ENCODE results near the gene CCHCR1. TPM values are rescaled to one million over a fixed set of nuclear protein-coding genes. Genes with fewer than 3 reads are reported as not detected.
"Not testable (repeated sequence)": the region's sequence is repeated elsewhere in the genome, so short reads cannot be mapped to it uniquely, and the experiment has no call there.

Gene CCHCR1
- total RNA-seq, 1 donor from 2014 or later = 23.2 TPM

DNA sequence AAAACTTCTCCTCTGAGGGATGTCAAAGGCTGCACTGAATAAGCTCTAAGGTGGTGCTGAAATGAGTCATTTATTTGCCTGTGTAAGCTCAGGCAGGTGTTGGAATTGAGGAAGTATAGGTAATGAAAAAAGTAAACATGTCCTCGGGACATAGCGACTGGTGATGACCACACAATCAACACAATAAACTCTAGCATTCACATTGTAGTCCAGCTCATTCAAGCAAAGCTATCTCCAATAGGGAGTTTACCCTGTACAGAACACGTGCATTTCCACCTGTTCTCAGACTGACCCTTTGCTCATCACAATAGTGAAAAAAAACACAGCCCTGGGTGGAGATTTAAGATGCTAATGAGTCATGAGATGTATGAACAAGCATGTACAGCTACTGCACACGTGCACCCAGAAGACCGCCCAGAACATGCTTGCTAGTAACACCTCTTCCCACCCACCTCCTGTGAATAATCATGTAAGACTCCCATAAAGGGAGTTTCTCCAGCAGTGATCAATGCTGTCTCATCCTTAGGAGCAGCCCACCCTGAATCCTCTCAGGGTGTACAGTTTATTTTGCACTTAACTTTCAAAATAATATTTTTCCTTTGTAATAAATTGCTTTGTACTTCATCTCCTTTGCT is 45.9 kb upstream of the CCHCR1 start:
- Histone ChIP-seq H2AFZ (replicated peaks) (no peak overlapping the region), H4K20me1 (ENCODE audit: low read depth) (no peaks in the 10 kb centered on the region), H3K4me3 (no peak overlapping the region), H3K4me1 (peaks cover 19% of the 10 kb centered on the region), H3K9ac (no peak overlapping the region), H3K27me3 (no peaks in the 10 kb centered on the region), H3K4me2 (peak overlapping the region; percentile 1), H3K9me3 (ENCODE audit: low read depth) (no peaks in the 10 kb centered on the region), H3F3A (ENCODE audit: low read depth) (peaks cover 6% of the 10 kb centered on the region), H3K27ac (no peak overlapping the region), H3K36me3 (no peaks in the 10 kb centered on the region), H3K79me2 (ENCODE audit: low read depth) (no peaks in the 10 kb centered on the region)
- Mint-ChIP-seq H3K27me3 (ENCODE audit: insufficient read depth, low read depth) (no peaks in the 10 kb centered on the region), H3K4me3 (no peak overlapping the region), H3K4me1 (peaks cover 29% of the 10 kb centered on the region), H3K9me3 (no peaks in the 10 kb centered on the region), H3K36me3 (no peaks in the 10 kb centered on the region), H3K27ac (peak overlapping the region; percentile 37)
- TF ChIP-seq, protein P1, sequence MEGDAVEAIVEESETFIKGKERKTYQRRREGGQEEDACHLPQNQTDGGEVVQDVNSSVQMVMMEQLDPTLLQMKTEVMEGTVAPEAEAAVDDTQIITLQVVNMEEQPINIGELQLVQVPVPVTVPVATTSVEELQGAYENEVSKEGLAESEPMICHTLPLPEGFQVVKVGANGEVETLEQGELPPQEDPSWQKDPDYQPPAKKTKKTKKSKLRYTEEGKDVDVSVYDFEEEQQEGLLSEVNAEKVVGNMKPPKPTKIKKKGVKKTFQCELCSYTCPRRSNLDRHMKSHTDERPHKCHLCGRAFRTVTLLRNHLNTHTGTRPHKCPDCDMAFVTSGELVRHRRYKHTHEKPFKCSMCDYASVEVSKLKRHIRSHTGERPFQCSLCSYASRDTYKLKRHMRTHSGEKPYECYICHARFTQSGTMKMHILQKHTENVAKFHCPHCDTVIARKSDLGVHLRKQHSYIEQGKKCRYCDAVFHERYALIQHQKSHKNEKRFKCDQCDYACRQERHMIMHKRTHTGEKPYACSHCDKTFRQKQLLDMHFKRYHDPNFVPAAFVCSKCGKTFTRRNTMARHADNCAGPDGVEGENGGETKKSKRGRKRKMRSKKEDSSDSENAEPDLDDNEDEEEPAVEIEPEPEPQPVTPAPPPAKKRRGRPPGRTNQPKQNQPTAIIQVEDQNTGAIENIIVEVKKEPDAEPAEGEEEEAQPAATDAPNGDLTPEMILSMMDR (IDR thresholded peaks at IDR 0.05) = no peak
- TF ChIP-seq EZH2 (IDR thresholded peaks at IDR 0.05) = no peak
- no peak for TF ChIP-seq EZH2phosphoT487 (IDR thresholded peaks at IDR 0.05)
- DNase-seq (ENCODE audit: low spot score) = no peak

DNA sequence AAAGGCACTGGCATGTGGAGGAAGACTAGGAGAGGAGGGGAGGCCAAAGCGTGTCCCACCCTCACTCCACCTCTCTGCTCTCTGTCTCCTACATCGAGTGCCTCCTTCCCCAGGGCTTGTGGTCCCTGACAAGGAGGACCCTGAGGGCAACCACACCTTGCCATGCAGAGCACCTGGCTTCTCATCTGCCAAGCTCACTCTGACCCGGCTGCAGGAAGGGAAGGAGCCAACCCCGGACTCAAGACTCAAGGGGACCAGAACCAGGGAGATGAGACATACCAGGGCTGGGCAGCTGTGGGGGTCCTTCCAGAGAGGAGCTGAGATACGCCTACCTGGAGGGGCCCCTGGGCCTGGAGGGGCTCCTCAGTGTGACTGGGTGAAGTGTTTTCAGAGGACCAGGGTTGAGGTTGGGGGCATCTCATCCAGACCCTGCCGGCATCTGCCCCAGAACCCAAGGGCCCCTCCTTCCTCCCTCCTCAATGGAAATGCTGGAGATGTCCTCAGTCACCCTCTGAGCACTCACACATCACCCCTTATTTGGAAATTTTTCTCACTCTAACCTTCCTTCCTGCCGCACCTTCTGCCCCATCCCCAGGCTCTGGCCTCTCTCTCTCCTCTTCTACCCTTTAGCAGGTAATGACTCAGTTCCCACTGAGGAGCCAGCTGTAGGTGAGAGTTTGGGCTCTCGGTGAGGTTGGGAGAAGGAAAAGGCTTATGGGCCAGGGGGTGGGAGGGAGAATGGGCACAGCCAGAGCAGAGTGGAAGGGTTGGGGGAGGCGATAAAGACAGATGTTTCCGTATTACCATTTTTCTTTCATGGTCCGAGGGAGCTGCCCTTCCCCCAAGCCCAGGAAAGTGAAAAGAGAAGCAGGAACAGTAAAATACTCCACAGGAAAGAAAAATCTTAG is 44.9 kb upstream of the CCHCR1 start:
- Histone ChIP-seq H3F3A (ENCODE audit: low read depth) (no peaks in the 10 kb centered on the region), H3K4me1 (peaks cover 13% of the 10 kb centered on the region), H3K27me3 (no peaks in the 10 kb centered on the region), H4K20me1 (ENCODE audit: low read depth) (no peaks in the 10 kb centered on the region), H3K36me3 (no peaks in the 10 kb centered on the region), H3K4me2 (no peak overlapping the region), H3K79me2 (ENCODE audit: low read depth) (no peaks in the 10 kb centered on the region), H2AFZ (replicated peaks) (no peak overlapping the region), H3K27ac (no peak overlapping the region), H3K9ac (no peak overlapping the region), H3K9me3 (ENCODE audit: low read depth) (no peaks in the 10 kb centered on the region), H3K4me3 (no peak overlapping the region)
- Mint-ChIP-seq H3K27ac (no peak overlapping the region), H3K4me3 (no peak overlapping the region), H3K36me3 (no peaks in the 10 kb centered on the region), H3K9me3 (no peaks in the 10 kb centered on the region), H3K4me1 (peaks cover 22% of the 10 kb centered on the region), H3K27me3 (ENCODE audit: insufficient read depth, low read depth) (no peaks in the 10 kb centered on the region)
- DNase-seq (ENCODE audit: low spot score) = no peak
- TF ChIP-seq, protein P1 (IDR thresholded peaks at IDR 0.05) = no peak
- TF ChIP-seq EZH2 (IDR thresholded peaks at IDR 0.05) = no peak
- no peak for TF ChIP-seq EZH2phosphoT487 (IDR thresholded peaks at IDR 0.05)

DNA sequence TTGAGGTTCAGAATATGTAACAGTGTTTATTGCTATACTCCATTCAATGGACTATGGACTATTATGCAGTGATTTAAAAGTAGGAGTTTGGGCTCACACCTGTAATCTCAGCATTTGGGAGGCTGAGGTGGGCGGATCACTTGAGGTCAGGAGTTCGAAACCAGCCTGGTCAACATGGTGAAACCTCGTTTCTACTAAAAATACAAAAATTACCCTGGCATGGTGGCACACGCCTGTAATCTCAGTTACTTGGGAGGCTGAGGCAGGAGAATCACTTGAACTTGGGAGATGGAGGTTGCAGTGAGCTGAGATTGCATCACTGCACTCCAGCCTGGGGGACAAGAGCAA is 41.5 kb upstream of the CCHCR1 start:
- H3K4me2 ChIP-seq; H4K20me1 ChIP-seq (ENCODE audit: low read depth); H3K4me3 Mint-ChIP-seq; DNase-seq (ENCODE audit: low spot score); H3K27ac Mint-ChIP-seq; H3K4me3 ChIP-seq; H2AFZ ChIP-seq (replicated peaks); H3K79me2 ChIP-seq (ENCODE audit: low read depth); H3K27me3 Mint-ChIP-seq (ENCODE audit: insufficient read depth, low read depth); H3K9ac ChIP-seq; H3K27ac ChIP-seq; H3K27me3 ChIP-seq; H3K36me3 Mint-ChIP-seq; H3K9me3 ChIP-seq (ENCODE audit: low read depth); H3F3A ChIP-seq (ENCODE audit: low read depth); H3K36me3 ChIP-seq; H3K9me3 Mint-ChIP-seq: not testable (repeated sequence)
- H3K4me1 Mint-ChIP-seq = peaks cover 22% of the 10 kb centered on the region
- H3K4me1 ChIP-seq = peaks cover 13% of the 10 kb centered on the region

All from neural progenitor cell (in vitro differentiated cells).